ENCODE results near the gene MRPS25.

The MRPS25 gene

DNA sequence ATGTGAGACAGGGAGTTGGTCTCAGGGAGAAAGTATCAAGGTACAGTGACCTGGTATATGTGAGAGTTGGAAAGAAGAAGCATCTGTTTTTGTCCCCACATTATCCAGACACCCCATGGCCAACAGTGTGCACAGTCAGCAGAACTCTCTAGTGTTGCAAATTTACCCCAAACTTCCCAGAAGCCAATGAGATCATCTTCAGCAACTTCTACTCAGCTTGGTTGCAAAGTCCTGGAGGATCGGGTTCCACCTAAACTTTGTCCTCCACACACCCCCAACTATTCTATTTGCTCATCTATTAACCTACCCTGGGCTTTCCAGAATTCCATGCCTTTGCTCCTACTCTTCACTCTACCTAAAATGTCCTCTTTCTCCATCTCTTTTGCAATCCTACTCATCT, 18.1 kb upstream of the MRPS25 start:
- no peak for TF ChIP-seq ZFP3 (CRISPR knock-in tag; IDR thresholded peaks at IDR 0.05)
- TF ChIP-seq ZNF70 (CRISPR knock-in tag; IDR thresholded peaks at IDR 0.05): no peak
- ATAC-seq: no peak

DNA sequence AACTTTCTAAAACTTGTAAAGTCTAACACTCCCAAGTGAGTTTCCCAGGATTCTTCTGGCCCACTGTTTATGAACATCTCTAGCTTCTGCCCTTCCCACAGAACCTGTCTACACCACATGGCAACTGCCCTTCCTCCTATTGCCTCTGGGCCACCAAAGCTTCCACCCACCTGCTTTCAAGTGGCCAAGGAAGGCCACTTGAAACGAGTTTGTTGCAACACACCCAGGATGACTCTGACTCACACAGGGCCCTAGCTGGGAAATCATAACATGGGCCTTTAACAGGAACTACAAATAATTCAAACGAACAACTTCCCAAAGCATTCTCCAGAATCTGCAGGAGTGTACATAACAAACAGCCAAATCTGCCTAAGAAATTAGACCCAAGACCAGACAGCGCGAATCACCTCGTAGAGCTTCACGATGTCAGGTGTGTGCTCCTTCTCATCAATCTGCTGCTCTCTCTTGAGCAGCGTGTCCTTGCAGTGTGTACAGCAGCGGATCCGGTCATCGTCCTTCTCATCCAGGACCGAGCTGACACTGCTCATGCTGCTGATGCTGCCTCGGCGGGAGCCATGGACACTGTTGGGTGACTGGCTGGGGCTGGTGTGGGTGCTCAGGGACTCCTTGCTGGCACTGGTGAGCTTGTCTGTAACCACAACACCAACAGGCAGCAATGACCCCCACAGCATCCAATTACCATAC, 17.0 kb upstream of the MRPS25 start:
- TF ChIP-seq, protein P1, sequence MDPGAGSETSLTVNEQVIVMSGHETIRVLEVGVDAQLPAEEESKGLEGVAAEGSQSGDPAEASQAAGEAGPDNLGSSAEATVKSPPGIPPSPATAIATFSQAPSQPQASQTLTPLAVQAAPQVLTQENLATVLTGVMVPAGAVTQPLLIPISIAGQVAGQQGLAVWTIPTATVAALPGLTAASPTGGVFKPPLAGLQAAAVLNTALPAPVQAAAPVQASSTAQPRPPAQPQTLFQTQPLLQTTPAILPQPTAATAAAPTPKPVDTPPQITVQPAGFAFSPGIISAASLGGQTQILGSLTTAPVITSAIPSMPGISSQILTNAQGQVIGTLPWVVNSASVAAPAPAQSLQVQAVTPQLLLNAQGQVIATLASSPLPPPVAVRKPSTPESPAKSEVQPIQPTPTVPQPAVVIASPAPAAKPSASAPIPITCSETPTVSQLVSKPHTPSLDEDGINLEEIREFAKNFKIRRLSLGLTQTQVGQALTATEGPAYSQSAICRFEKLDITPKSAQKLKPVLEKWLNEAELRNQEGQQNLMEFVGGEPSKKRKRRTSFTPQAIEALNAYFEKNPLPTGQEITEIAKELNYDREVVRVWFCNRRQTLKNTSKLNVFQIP (CRISPR knock-in tag; IDR thresholded peaks at IDR 0.05; ENCODE audit: borderline replicate concordance, low read depth): no peak
- TF ChIP-seq OSR1 (CRISPR knock-in tag; IDR thresholded peaks at IDR 0.05) (no peak), SNAI2 (CRISPR knock-in tag; IDR thresholded peaks at IDR 0.05) (no peak), ESRRG (CRISPR knock-in tag; IDR thresholded peaks at IDR 0.05) (no peak), TCF4 (CRISPR knock-in tag; IDR thresholded peaks at IDR 0.05; ENCODE audit: borderline replicate concordance) (no peak), BACH2 (CRISPR knock-in tag; IDR thresholded peaks at IDR 0.05; ENCODE audit: borderline replicate concordance) (no peak), ISL1 (CRISPR knock-in tag; IDR thresholded peaks at IDR 0.05) (no peak), ZNF8 (CRISPR knock-in tag; IDR thresholded peaks at IDR 0.05) (no peak), ZNF565 (CRISPR knock-in tag; conservative IDR thresholded peaks at IDR 0.05; ENCODE audit: low read depth) (no peak), PPARA (CRISPR knock-in tag; IDR thresholded peaks at IDR 0.05; ENCODE audit: borderline replicate concordance) (no peak), ZC3H10 (CRISPR knock-in tag; IDR thresholded peaks at IDR 0.05) (no peak), RARB (CRISPR knock-in tag; IDR thresholded peaks at IDR 0.05) (no peak), ZNF70 (CRISPR knock-in tag; IDR thresholded peaks at IDR 0.05) (no peak), TOX (CRISPR knock-in tag; IDR thresholded peaks at IDR 0.05; ENCODE audit: borderline replicate concordance) (no peak)
- TF ChIP-seq, protein P2, sequence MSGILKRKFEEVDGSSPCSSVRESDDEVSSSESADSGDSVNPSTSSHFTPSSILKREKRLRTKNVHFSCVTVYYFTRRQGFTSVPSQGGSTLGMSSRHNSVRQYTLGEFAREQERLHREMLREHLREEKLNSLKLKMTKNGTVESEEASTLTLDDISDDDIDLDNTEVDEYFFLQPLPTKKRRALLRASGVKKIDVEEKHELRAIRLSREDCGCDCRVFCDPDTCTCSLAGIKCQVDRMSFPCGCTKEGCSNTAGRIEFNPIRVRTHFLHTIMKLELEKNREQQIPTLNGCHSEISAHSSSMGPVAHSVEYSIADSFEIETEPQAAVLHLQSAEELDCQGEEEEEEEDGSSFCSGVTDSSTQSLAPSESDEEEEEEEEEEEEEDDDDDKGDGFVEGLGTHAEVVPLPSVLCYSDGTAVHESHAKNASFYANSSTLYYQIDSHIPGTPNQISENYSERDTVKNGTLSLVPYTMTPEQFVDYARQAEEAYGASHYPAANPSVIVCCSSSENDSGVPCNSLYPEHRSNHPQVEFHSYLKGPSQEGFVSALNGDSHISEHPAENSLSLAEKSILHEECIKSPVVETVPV (CRISPR knock-in tag; IDR thresholded peaks at IDR 0.05): no peak
- no peak for ATAC-seq

DNA sequence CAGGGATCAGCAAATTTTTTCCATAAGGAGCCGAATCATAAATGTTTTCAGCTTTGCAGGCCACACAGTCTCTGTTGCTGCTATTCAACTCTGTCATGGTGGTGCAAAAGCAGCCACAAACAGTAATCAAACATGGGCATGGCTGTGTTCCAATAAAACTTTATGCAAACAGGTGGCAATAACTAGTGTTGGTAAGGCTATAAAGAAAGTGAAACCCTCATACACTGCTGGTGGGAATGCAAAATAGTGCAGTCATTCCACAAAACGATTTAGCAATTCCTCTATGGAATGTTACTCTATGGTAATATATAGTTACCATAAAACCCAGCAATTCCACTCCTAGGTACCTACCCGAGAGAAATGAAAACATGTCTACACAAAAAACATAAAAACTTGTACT, 14.0 kb upstream of the MRPS25 start:
- TF ChIP-seq SNAI2 (CRISPR knock-in tag; IDR thresholded peaks at IDR 0.05) (no peak), OSR1 (CRISPR knock-in tag; IDR thresholded peaks at IDR 0.05) (no peak), ZC3H10 (CRISPR knock-in tag; IDR thresholded peaks at IDR 0.05) (no peak), ZNF8 (CRISPR knock-in tag; IDR thresholded peaks at IDR 0.05) (no peak), GLIS3 (CRISPR knock-in tag; IDR thresholded peaks at IDR 0.05) (no peak), CSDC2 (CRISPR knock-in tag; IDR thresholded peaks at IDR 0.05) (no peak), TCF4 (CRISPR knock-in tag; IDR thresholded peaks at IDR 0.05; ENCODE audit: borderline replicate concordance) (no peak), RARB (CRISPR knock-in tag; IDR thresholded peaks at IDR 0.05) (no peak), ZFP3 (CRISPR knock-in tag; IDR thresholded peaks at IDR 0.05) (no peak), ESRRG (CRISPR knock-in tag; IDR thresholded peaks at IDR 0.05) (no peak), TOX (CRISPR knock-in tag; IDR thresholded peaks at IDR 0.05; ENCODE audit: borderline replicate concordance) (no peak), BACH2 (CRISPR knock-in tag; IDR thresholded peaks at IDR 0.05; ENCODE audit: borderline replicate concordance) (no peak)
- TF ChIP-seq, protein P3, sequence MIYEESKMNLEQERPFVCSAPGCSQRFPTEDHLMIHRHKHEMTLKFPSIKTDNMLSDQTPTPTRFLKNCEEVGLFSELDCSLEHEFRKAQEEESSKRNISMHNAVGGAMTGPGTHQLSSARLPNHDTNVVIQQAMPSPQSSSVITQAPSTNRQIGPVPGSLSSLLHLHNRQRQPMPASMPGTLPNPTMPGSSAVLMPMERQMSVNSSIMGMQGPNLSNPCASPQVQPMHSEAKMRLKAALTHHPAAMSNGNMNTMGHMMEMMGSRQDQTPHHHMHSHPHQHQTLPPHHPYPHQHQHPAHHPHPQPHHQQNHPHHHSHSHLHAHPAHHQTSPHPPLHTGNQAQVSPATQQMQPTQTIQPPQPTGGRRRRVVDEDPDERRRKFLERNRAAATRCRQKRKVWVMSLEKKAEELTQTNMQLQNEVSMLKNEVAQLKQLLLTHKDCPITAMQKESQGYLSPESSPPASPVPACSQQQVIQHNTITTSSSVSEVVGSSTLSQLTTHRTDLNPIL (CRISPR knock-in tag; IDR thresholded peaks at IDR 0.05; ENCODE audit: low read depth): no peak
- TF ChIP-seq, protein P1 (CRISPR knock-in tag; IDR thresholded peaks at IDR 0.05; ENCODE audit: borderline replicate concordance, low read depth): no peak
- TF ChIP-seq, protein P4, sequence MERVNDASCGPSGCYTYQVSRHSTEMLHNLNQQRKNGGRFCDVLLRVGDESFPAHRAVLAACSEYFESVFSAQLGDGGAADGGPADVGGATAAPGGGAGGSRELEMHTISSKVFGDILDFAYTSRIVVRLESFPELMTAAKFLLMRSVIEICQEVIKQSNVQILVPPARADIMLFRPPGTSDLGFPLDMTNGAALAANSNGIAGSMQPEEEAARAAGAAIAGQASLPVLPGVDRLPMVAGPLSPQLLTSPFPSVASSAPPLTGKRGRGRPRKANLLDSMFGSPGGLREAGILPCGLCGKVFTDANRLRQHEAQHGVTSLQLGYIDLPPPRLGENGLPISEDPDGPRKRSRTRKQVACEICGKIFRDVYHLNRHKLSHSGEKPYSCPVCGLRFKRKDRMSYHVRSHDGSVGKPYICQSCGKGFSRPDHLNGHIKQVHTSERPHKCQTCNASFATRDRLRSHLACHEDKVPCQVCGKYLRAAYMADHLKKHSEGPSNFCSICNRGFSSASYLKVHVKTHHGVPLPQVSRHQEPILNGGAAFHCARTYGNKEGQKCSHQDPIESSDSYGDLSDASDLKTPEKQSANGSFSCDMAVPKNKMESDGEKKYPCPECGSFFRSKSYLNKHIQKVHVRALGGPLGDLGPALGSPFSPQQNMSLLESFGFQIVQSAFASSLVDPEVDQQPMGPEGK (CRISPR knock-in tag; IDR thresholded peaks at IDR 0.05; ENCODE audit: borderline replicate concordance): no peak
- TF ChIP-seq, protein P5, sequence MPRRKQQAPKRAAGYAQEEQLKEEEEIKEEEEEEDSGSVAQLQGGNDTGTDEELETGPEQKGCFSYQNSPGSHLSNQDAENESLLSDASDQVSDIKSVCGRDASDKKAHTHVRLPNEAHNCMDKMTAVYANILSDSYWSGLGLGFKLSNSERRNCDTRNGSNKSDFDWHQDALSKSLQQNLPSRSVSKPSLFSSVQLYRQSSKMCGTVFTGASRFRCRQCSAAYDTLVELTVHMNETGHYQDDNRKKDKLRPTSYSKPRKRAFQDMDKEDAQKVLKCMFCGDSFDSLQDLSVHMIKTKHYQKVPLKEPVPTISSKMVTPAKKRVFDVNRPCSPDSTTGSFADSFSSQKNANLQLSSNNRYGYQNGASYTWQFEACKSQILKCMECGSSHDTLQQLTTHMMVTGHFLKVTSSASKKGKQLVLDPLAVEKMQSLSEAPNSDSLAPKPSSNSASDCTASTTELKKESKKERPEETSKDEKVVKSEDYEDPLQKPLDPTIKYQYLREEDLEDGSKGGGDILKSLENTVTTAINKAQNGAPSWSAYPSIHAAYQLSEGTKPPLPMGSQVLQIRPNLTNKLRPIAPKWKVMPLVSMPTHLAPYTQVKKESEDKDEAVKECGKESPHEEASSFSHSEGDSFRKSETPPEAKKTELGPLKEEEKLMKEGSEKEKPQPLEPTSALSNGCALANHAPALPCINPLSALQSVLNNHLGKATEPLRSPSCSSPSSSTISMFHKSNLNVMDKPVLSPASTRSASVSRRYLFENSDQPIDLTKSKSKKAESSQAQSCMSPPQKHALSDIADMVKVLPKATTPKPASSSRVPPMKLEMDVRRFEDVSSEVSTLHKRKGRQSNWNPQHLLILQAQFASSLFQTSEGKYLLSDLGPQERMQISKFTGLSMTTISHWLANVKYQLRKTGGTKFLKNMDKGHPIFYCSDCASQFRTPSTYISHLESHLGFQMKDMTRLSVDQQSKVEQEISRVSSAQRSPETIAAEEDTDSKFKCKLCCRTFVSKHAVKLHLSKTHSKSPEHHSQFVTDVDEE (CRISPR knock-in tag; IDR thresholded peaks at IDR 0.05): no peak
- no peak for ATAC-seq

All from SK-N-SH treated with all-trans-retinoic acid at 6 μM for 48 hours (cell line).